Measurements from ENCODE around the gene FOXP1. TPM values are rescaled to one million over a fixed set of nuclear protein-coding genes. Genes with fewer than 3 reads are reported as not detected.
A peak's percentile ranks its signal among the peaks of the same experiment; 100 is the strongest.

Gene FOXP1
- total and polyA plus RNA-seq, 9 of the 15 experiments (the other 6 are each of a cell fraction or from before 2014, with no cell fraction given), result 7.7 to 34.5 (median 13.7) TPM

GRCh38 chr3:71064956-71065763 lies 518.4 kb downstream of the FOXP1 start (continued):
- TF ChIP-seq MGA (IDR thresholded peaks at IDR 0.05) (no peak), IRF2 (CRISPR knock-in tag; IDR thresholded peaks at IDR 0.05) (no peak), YY1 (IDR thresholded peaks at IDR 0.05; ENCODE audit: borderline replicate concordance in 1 of 3, control insufficient read depth in 1 of 3, extremely low read depth in 1 of 3, insufficient read depth in 3 of 3, insufficient read length in 1 of 3, insufficient replicate concordance in 2 of 3, low read depth in 1 of 3, low read length in 2 of 3) (no peak), ELK1 (CRISPR knock-in tag; IDR thresholded peaks at IDR 0.05) (no peak), PRDM10 (IDR thresholded peaks at IDR 0.05; ENCODE audit: partially characterized antibody) (no peak), RBFOX2 (IDR thresholded peaks at IDR 0.05; ENCODE audit: low read depth, low read length) (peak; percentile 50; the same call in 1 of the 2 replicates), MAFG (tag; conservative IDR thresholded peaks at IDR 0.05) (no peak), CREB1 (IDR thresholded peaks at IDR 0.05) (no peak), CREB1 (CRISPR knock-in tag; IDR thresholded peaks at IDR 0.05) (no peak)
